HG02763 (cell line): ENCODE results near the gene RNPS1.
A peak's percentile ranks its signal among the peaks of the same experiment; 100 is the strongest.

ENCODE experiments used
- ATAC-seq: cut with Tn5 transposase; IDR thresholded peaks from one replicate; pipeline ENCODE4 v1.9.1; 2021; ENCODE audit warnings: mild to moderate bottlenecking, moderate library complexity; ENCODE audit not compliant: unreplicated experiment

RNPS1 gene

GRCh38 chr16:2236337-2237101, 31.4 kb downstream of the RNPS1 start, which contains the start of gene DNASE1L2:
DNASE1L2 (plus strand) TSS chr16:2236444; CDS start chr16:2236817, 373 bp downstream.
- no peak for ATAC-seq

- ATAC-seq = no peak
These were observed 32.1 kb downstream of the RNPS1 start for GRCh38 chr16:2235695-2236336.

- ATAC-seq = no peak
These were observed 32.7 kb downstream of the RNPS1 start for GRCh38 chr16:2235234-2235651.

GRCh38 chr16:2234813-2235170, 33.1 kb downstream of the RNPS1 start:
- ATAC-seq = no peak

GRCh38 chr16:2233872-2234812, 33.8 kb downstream of the RNPS1 start:
- no peak for ATAC-seq

GRCh38 chr16:2233046-2233775, 34.7 kb downstream of the RNPS1 start:
- ATAC-seq = no peak

GRCh38 chr16:2232094-2232990, 35.6 kb downstream of the RNPS1 start:
- no peak for ATAC-seq

GRCh38 chr16:2231016-2231931, 36.7 kb downstream of the RNPS1 start:
- ATAC-seq = no peak

GRCh38 chr16:2230376-2230775, 37.5 kb downstream of the RNPS1 start:
- no peak for ATAC-seq

GRCh38 chr16:2229632-2230250, 38.2 kb downstream of the RNPS1 start:
- ATAC-seq = no peak

- no peak for ATAC-seq
These were observed 38.8 kb downstream of the RNPS1 start for GRCh38 chr16:2229091-2229490.

- ATAC-seq = no peak
These were observed 39.6 kb downstream of the RNPS1 start for GRCh38 chr16:2228161-2228824.

- no peak for ATAC-seq
These were observed 41.0 kb downstream of the RNPS1 start for GRCh38 chr16:2226918-2227317.

GRCh38 chr16:2226245-2226793, 41.6 kb downstream of the RNPS1 start:
- no peak for ATAC-seq

- peak; percentile 10 for ATAC-seq
These were observed 43.9 kb downstream of the RNPS1 start for GRCh38 chr16:2223942-2224486.

- ATAC-seq = peak; percentile 91
These were observed 44.5 kb downstream of the RNPS1 start, which contains the start of gene E4F1 for GRCh38 chr16:2223221-2223941. E4F1 (plus strand) TSS chr16:2223591; CDS start chr16:2223614, 23 bp downstream.
